GM23248 (cell line): Measurements from ENCODE around the gene ABCC3.

Source experiments
- EZH2 ChIP-seq: fragments of 200-600 bp; sonication (generic); IDR thresholded peaks from 2 replicates; pipeline ENCODE4 v1.6.1; 2018; ENCODE audit warnings: antibody characterized with exemption, mild to moderate bottlenecking; ENCODE audit not compliant: insufficient read depth, poor library complexity, severe bottlenecking
- EZH2phosphoT487 ChIP-seq: fragments of 200-600 bp; sonication (generic); IDR thresholded peaks from 2 replicates; pipeline ENCODE4 v1.6.1; 2018; ENCODE audit warnings: antibody characterized with exemption, moderate library complexity, mild to moderate bottlenecking, low read depth; ENCODE audit not compliant: insufficient read depth

GRCh38 chr17:50689251-50689650 lies 54.6 kb downstream of the ABCC3 start:
- TF ChIP-seq EZH2 (no peak), EZH2phosphoT487 (no peak)
